ENCODE data around the gene IL9. TPM values are rescaled to one million over a fixed set of nuclear protein-coding genes. Genes with fewer than 3 reads are reported as not detected.

The IL9 gene
- polyA plus RNA-seq, 1 donor (not counting 4 experiments of a cell fraction or from before 2014, with no cell fraction given), result not detected

DNA sequence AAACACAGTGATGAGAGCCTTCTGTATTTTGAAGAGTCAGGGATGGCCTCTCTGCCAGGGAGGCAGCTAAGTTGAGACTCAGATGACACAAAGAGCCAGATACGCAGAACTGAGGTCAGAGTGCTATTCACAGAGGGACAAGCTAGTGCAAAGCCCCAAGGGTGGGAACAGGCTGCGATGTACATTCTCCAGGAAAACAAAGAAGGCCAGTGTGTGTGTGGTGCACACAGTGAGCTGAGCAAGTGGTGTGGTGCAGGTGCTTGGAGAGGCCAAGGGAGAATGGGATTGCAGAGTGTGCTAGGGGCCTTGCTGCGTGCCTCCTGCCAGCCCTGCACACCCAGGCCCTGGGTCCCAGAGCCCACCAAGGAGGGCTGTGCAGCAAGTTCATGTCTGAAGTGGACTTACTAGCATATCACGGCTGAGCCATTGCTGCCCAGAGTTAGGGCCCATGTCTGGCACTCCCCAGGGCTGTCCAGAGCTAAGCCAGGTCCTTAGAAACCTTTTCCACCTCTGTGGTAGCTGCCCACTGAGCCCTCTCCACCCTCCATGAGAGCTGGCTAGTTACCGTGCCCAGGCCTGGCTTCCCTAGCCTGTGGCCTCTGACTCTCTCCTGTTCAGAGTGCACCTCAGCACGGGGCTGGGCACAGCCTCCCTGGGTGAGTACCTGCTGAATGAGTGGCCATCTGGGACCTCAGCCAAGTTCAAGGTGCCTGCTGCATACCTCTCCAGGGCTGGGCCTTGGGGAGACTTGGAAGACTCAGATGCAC, 51.9 kb downstream of the IL9 start:
- Histone ChIP-seq H3K27me3 (ENCODE audit: control insufficient read depth, extremely low read depth, insufficient read depth, low read length) (no peaks in the 10 kb centered on the region), H3K4me2 (ENCODE audit: control insufficient read depth, extremely low read depth, insufficient read depth, low read depth, low read length) (no peak overlapping the region), H4K20me1 (ENCODE audit: control insufficient read depth, extremely low read depth, insufficient read depth, low read length) (no peaks in the 10 kb centered on the region), H3K9me1 (ENCODE audit: control insufficient read depth, extremely low read depth, insufficient read depth, low read length) (no peaks in the 10 kb centered on the region), H3K27ac (ENCODE audit: control insufficient read depth, insufficient read depth, low read length) (no peak overlapping the region), H3K4me3 (ENCODE audit: control insufficient read depth in 2 of 3, extremely low read depth in 1 of 3, insufficient read depth in 2 of 3, low read depth in 1 of 3, low read length in 3 of 3) (no peak overlapping the region), H3K9me3 (ENCODE audit: control insufficient read depth, low read depth, low read length) (no peaks in the 10 kb centered on the region), H2AFZ (ENCODE audit: control insufficient read depth, low read length) (no peak overlapping the region), H3K36me3 (ENCODE audit: control insufficient read depth in 2 of 2, extremely low read depth in 1 of 2, insufficient read depth in 2 of 2, low read length in 2 of 2) (no peaks in the 10 kb centered on the region), H3K9ac (ENCODE audit: control insufficient read depth, extremely low read depth, insufficient read depth, low read length) (no peak overlapping the region), H3K79me2 (ENCODE audit: control insufficient read depth, insufficient read depth, low read length) (no peaks in the 10 kb centered on the region), H3K4me1 (ENCODE audit: control insufficient read depth, extremely low read depth, insufficient read depth, low read length) (peaks cover 5% of the 10 kb centered on the region)
- FAIRE-seq, result no peak
- peak; percentile 28 for DNase-seq (ENCODE audit: low read depth, low spot score)
- dilution Hi-C loops (cut with MboI; ENCODE audit: extremely low pct_ligation_motif_present, low sequenced_read_pairs), result loop anchor here (25.0 kb wide), 1 partner anchor 381 kb away; the partner anchor contains the start of gene TIFAB
- TF ChIP-seq, protein P1, sequence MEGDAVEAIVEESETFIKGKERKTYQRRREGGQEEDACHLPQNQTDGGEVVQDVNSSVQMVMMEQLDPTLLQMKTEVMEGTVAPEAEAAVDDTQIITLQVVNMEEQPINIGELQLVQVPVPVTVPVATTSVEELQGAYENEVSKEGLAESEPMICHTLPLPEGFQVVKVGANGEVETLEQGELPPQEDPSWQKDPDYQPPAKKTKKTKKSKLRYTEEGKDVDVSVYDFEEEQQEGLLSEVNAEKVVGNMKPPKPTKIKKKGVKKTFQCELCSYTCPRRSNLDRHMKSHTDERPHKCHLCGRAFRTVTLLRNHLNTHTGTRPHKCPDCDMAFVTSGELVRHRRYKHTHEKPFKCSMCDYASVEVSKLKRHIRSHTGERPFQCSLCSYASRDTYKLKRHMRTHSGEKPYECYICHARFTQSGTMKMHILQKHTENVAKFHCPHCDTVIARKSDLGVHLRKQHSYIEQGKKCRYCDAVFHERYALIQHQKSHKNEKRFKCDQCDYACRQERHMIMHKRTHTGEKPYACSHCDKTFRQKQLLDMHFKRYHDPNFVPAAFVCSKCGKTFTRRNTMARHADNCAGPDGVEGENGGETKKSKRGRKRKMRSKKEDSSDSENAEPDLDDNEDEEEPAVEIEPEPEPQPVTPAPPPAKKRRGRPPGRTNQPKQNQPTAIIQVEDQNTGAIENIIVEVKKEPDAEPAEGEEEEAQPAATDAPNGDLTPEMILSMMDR (optimal IDR thresholded peaks at IDR 0.05 in 1 of 3, IDR thresholded peaks at IDR 0.05 in 1 of 3, conservative IDR thresholded peaks at IDR 0.05 in 1 of 3; ENCODE audit: extremely low read depth in 1 of 3, insufficient read depth in 2 of 3, low read length in 3 of 3), result no peak
- no peak for TF ChIP-seq EZH2 (IDR thresholded peaks at IDR 0.05; ENCODE audit: low read length)

DNA sequence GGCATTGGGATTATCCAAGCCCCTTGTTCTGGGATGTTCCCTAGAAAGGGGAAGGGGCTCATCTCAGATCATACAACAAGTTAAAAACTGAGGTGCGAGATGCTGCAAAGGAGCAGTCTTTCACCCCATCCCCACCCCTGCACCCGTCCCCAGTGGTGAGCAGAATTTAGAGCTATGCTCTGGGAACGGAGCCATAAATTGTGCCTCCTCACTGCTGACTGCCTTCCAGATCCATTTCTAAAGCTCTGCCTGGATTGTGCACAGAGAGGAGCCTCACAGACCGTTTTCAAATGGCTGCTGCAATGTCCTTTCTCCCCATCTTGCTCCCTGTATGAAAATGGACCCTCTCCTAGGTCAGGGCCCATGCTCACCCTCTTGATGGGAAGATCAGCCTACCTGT, 52.9 kb downstream of the IL9 start:
- H3K9me1 ChIP-seq (ENCODE audit: control insufficient read depth, extremely low read depth, insufficient read depth, low read length), result no peaks in the 10 kb centered on the region
- DNase-seq (ENCODE audit: low read depth, low spot score) (no peak), FAIRE-seq (no peak)
- no peaks in the 10 kb centered on the region for H3K27me3 ChIP-seq (ENCODE audit: control insufficient read depth, extremely low read depth, insufficient read depth, low read length)
- no peaks in the 10 kb centered on the region for H3K36me3 ChIP-seq (ENCODE audit: control insufficient read depth in 2 of 2, extremely low read depth in 1 of 2, insufficient read depth in 2 of 2, low read length in 2 of 2)
- H3K9me3 ChIP-seq (ENCODE audit: control insufficient read depth, low read depth, low read length), result no peaks in the 10 kb centered on the region
- H3K9ac ChIP-seq (ENCODE audit: control insufficient read depth, extremely low read depth, insufficient read depth, low read length), result no peak overlapping the region
- no peak for TF ChIP-seq EZH2 (IDR thresholded peaks at IDR 0.05; ENCODE audit: low read length)
- TF ChIP-seq, protein P1 (optimal IDR thresholded peaks at IDR 0.05 in 1 of 3, IDR thresholded peaks at IDR 0.05 in 1 of 3, conservative IDR thresholded peaks at IDR 0.05 in 1 of 3; ENCODE audit: extremely low read depth in 1 of 3, insufficient read depth in 2 of 3, low read length in 3 of 3), result no peak
- no peak overlapping the region for H3K4me3 ChIP-seq (ENCODE audit: control insufficient read depth in 2 of 3, extremely low read depth in 1 of 3, insufficient read depth in 2 of 3, low read depth in 1 of 3, low read length in 3 of 3)
- H2AFZ ChIP-seq (ENCODE audit: control insufficient read depth, low read length), result no peak overlapping the region
- H3K4me1 ChIP-seq (ENCODE audit: control insufficient read depth, extremely low read depth, insufficient read depth, low read length), result peaks cover 5% of the 10 kb centered on the region
- no peak overlapping the region for H3K27ac ChIP-seq (ENCODE audit: control insufficient read depth, insufficient read depth, low read length)
- H3K79me2 ChIP-seq (ENCODE audit: control insufficient read depth, insufficient read depth, low read length), result no peaks in the 10 kb centered on the region
- dilution Hi-C loops (cut with MboI; ENCODE audit: extremely low pct_ligation_motif_present, low sequenced_read_pairs), result loop anchor here (25.0 kb wide), 1 partner anchor 380 kb away; the partner anchor contains the start of gene TIFAB
- no peak overlapping the region for H3K4me2 ChIP-seq (ENCODE audit: control insufficient read depth, extremely low read depth, insufficient read depth, low read depth, low read length)
- no peaks in the 10 kb centered on the region for H4K20me1 ChIP-seq (ENCODE audit: control insufficient read depth, extremely low read depth, insufficient read depth, low read length)

Other genes with a start within 250 kb of the IL9 start
- gene SLC25A48, start 61.2 kb downstream of the IL9 start, polyA plus RNA-seq, result 0.35 TPM in 1 of 3 replicates, not detected in the others
- 0.08 TPM in 1 of 3 replicates, not detected in the others for gene LECT2, start 59.1 kb upstream of the IL9 start, polyA plus RNA-seq
- 270 to 490 TPM (median 379 TPM) in 3 replicates for gene TGFBI, start 133.1 kb upstream of the IL9 start, polyA plus RNA-seq
- 51.4 to 72.1 TPM (median 65.4 TPM) in 3 replicates for gene SMAD5, start 237.0 kb upstream of the IL9 start, polyA plus RNA-seq